Activated CD8-positive, alpha-beta memory T cell treated with anti-CD3 and anti-CD28 coated beads for 24 hours (primary cell): ENCODE results near the gene PTPRN2.

Source experiments
- DNase-seq: peaks from one replicate; pipeline ENCODE4 v3.0.0-alpha.2; 2020

Gene PTPRN2

DNA sequence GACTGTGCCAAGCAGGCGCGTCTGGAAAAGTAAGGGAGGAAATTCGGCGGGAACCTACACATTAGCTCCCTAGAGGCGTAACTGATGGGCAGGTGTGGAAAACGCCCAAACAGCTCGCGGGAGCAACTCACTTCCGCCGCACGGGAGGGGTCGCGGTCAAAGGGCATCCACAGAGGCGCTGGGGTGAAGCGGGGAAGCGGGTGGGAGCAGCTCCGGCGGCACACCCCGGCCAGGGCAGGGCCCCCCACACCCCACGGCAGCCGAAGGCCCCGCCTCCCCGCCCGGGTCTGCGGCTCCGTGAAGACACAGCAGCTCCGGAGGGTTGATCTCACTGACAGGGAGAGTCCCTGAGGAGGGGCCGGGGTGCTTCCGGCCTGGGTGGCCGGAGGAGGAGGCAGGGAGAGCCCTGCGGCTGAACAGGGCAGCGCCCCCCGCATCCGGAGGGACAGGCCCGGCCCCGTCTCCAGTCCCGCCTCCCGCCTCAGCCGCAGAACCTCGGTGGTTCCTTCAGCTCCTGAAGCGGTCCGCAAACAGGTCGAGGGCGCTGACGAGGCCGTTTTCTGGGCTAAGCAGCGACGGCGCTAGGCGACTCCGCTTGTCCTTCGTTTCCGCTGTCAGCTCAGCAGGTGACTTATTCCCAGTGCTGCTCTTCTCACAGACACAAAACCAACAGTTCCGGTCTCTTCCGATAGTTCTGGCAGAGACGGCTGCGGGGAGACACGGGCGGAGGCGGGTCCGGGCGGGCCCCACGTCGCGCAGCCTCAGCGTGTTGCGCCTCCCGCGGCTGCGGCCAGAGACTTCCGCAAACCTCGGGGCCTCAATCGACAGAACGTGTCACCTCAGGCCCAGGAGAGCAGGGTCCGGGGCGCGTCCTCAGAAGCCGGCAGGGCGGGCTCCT, 974.7 kb downstream of the PTPRN2 start:
- peak; percentile 86 for DNase-seq

DNA sequence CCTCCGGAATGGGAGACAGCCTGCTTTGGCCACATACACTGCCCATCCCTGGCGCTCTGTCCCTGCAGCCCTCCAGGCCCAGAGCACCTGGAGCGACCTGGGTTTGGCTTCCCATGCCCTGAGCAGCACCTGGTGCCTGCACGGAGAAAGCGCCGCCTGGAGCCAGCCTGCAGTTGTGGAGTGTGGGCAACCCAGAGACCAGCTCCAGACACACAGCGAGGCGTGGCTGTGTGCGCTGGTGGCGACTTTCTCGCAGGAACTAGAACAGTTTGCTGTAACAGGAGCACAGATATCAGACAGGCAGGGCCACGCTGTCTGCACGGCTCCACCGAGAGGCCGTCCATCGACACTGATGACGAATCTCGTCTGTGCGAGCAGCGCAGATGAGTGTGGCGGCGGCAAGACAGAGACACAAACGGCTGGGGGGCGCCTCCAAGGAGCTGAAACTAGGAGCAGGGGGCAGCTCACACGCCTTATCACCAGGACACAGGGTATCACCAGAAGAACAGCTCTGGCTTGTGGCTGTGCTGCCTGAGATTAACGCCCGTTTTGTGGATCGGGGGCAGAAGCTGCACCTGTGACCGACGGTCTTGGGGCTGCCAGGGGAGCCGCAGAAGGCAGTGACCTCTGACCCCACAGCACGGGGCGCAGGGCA, 975.5 kb downstream of the PTPRN2 start:
- DNase-seq = no peak

DNA sequence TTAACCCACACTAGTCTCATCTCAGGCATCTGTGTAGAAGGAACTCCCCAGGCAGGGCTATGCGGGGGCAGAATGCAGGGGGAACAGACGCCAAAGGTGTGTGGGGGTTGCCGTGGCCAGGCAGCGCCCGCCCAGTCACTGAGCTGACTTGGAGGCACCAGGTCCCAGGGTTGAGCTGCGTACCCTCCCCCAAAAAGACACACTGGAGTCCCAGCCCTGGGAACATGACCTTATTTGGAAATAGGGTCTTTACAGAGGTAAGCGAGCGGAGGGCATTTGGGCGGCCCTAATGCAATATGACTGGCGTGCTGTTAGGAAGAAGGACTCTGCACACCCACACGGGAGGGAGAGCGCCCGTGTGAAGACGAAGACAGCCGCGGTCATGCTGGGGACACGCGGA, 976.3 kb downstream of the PTPRN2 start:
- DNase-seq = no peak

DNA sequence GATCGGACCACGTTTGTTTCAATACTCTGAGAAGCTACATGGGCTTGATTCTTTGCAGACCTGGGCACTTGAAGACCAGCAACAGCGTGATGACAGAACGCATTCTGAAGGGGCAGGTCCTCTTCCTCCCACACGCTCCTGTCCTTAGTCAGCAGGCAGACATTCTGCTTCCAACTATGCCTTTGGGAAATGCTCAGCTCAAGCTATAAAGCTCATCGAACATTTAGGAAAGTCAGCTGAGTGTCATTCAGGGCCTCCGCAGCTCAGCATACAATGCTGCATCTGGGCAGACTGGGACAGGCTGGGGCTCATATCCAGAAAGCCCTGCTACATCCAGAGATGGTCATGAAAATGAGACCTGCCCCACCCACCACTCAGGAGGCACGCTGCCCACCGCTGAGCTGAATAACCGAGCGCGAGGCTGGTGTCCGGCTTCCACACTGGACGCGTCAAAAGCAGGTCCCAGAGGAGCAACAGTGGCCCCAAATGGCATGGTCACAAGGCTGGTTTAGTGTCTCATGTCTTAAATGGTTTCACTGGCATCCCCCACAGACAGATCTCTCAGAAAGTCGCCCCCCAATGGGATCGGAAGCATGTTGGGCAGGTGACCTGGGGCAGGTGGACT, 976.8 kb downstream of the PTPRN2 start:
- DNase-seq = no peak

DNA sequence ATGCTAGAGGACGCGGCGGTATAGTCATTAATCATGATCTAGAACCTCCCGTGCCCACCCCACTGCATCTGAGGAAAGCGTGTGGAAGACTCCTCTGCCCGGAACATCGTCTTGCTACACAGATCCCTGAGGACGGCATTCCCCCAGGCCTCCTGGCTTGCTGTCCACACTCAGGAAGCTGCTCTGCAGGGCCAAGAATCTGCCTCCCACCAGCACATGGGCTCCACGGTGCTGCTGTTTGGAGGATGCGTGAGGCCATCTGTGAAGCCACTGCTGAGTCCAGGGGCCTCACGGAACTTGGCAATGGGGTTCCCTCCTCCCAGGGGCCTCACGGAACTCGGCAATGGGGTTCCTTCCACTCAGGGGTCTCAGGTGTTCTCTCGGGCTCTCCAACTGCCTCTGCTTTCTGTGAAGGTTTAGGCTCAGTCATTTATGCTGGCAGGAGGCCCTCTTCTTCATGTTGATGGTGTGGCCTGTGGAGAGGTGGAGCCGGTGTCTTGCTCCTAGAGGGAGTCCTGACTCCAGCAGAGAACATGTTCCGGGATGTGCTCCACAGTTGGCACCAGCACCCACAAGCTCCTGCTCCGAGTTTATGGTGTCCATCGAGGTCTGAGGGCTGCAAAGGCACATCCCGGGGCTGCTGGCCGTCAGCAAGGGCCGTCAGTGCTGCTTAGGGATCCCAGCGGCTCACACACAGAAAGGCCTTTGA, 977.5 kb downstream of the PTPRN2 start:
- no peak for DNase-seq

DNA sequence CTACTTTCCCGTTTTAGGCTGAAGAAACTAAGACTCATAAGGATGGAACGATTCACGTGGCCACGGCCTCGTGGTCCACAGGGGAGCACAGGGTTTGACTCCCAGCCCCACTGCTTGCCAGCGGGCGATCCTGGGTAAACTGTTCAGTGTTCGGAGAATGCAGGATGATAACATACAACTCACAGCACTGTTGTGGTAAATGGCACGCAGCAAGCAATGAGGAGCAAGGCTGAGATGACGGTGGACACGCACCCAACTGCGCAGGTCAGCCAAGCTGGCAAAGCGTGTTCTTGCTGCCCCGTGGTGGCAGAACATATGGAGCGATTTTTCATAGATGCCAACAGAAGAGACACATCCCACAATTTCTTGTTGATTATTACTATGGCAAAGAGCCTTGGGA, 978.1 kb downstream of the PTPRN2 start:
- no peak for DNase-seq

DNA sequence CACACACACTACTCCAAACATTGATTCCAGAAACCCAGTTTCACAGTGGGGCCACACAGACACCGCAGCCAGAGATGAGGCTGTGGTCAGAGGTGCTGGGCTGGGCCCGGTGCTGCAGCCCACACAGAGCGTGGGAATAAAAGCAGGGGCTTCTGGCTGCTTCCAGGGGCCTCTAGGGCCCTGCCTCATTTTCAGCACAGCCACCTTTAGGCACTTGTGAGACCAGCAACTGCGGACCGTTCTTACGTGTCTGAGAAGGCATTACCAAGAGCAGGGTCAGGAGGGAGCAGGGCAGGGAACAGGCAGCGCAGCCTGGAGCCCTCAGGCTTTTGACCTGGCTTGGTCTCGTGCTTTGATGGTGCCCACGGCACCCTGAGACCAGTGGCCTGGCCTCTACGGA, 980.4 kb downstream of the PTPRN2 start:
- DNase-seq = no peak

DNA sequence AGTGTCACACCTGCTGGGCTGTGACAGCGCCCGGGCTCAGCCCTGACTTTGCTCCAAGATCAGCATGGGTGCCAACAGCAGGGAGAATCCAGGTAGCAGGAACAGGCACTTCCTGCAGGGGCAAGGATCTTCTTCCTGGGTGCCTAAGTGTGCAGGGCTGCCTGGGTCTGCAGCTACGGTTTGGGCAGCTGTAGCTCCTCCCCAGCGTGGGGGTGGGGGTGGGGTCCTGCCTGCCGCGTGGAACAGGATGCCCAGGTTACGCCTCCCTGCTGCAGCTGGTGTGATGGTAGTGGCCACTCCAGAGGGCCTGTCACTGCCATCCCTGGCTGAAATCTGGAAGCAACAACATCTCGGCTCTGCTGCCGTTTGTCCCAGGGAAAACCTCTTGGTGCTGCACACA, 981.5 kb downstream of the PTPRN2 start:
- no peak for DNase-seq

DNA sequence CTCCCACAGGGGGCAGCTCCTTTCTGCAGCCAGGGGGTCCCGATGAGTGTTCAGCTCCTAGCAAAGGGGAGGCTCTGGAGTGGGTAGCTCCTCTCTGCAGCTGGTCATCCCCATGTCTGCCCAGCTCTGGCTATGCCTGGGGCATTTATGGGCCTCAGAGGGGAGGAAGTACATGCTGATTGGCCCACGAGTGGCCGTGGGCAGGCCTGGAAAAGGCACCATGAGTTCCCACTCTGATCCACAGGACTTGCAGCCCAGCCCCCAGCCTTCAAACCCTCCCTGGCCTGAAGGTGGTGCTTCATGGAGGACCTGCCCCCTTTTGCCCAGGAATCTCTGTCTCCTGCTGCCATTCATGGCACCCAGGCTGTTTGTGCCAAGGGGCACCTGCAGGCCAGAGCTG, 982.0 kb downstream of the PTPRN2 start:
- no peak for DNase-seq

DNA sequence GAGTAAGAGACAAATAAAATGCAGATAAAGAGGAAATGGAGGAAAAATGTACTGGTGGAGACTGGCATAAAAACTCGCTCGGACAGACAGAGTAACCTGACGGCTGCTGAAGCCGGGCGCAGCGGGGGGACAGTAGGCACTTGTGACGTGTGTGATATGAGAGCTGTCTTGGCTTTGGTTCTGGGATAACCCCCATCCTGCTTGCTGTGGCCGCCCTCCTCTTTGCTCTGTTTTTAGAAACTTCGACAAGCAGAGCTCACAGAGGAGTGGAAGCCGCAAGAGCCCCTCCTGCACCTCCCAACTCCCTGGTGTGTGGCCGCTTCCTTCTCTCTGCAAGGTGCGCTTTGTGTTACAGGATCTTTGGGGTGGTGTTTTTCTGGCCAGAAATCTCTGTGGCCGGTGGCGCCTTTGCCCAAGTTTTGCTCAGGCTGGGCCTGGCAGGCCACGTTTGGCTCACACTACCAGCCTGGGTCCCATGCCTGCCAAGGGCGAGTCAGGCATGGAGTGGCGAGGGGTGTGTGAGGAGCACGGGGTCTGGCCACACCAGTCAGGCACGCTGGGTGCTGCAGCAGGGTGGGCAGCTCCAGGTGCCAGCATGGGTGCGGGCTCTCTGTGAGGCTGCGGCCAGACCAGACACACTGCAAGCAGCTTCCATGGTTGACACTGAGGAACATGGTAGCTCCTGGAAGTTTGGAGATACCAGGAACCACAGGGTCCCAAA, 982.8 kb downstream of the PTPRN2 start:
- DNase-seq = no peak

DNA sequence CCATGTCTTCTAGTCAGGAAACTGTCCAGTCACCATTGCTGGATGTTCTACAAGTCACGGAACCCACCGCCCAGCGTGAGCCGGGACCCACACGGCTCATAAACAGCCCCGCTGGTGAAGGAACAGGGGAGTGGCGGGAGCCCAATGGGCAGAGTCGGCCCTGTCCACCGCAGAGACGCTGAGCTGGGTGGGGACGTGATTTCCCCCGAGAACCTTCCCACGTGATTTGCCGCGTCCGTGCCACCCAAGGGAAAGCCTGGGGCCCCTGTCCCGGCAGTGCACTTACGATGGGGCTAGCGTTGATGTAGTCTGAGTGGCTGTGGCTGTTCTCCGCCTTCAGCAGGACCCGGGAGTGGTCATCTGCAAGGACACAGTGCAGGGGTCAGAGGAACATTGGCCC, 983.9 kb downstream of the PTPRN2 start:
- DNase-seq = no peak

DNA sequence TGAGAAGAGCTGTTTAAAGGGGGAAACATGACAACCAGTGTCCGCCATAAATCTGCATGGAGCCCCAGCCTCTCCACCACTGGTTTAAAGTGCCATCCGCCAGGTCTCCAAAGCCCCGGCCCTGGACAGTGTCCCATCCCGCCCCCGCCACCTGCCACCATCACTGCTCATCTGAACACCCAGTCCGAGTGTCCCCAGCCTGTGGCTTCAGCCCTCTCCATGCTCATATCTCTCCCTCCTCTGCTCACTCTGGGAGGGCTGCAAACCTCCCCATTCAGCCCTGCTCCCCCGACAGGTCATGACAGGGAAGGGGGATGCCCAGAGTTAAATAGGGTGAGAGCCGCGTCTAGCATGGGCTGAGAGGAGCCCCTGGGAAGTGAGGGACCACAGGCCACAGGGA, 984.6 kb downstream of the PTPRN2 start:
- no peak for DNase-seq

DNA sequence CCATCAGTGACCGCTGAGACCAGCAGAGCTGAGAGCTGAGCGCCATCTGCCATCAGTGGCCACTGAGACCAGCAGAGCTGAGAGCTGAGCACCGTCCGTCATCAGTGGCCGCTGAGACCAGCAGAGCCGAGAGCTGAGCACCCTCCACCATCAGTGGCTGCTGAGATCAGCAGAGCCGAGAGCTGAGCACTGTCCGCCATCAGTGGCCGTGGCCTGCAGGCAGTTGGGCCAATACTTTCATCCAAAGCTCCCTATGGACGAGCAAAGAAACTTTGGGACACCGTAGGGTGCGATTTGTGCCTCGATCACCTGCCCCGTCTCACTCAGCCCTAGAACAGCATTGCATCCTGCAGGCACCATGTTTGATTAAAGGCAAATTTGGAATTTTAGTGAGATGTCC, 985.0 kb downstream of the PTPRN2 start:
- no peak for DNase-seq

DNA sequence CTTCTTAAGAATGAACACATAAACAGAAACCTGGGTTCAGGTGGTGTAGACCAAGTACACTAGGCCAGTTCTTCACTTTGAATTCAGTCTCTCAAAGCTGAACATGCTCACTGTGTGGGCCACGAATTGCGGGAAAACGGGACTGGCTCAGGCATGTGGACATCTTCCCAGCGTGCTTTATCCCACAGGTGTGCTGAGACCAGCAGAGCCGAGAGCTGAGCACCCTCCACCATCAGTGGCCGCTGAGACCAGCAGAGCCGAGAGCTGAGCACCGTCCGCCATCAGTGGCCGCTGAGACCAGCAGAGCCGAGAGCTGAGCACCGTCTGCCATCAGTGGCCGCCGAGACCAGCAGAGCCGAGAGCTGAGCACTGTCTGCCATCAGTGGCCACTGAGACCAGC, 985.5 kb downstream of the PTPRN2 start:
- DNase-seq = no peak

DNA sequence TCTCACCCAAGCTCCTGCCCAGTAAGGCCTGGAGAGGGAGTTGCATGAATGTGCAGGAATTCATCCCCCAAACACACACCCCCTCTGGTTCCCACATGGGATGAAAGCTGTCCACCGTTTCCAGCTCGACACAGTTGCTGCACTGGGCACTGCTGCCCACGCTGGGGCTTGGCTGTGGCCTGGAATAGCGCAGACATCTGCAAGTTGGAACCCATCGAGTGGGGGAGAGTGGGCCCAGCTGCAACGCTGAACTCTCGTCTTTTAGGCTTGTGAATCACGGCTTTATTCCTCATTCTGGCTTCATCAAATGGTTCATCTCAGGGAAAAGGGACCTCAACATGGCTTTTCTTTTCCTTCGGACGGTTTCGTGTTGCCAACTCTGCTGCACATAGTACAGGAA, 986.1 kb downstream of the PTPRN2 start:
- no peak for DNase-seq

DNA sequence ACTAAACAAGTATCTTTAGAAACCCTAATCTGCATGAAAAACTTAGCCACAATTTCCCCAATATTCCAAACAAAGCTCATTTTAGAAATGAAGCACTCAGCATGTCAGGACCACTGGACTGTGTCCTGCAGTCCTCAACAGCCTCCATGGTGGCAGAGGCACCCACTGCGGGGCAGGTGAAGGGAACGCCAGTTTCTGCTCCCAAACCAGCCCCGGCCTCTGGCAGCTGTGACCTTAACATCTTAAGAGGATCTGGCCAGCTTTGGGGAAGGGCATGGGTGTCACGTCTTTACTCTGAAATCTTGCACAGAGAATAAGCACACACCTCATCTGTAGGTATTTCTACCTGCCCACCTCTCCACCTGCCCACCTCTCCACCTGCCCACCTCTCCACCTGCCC, 988.1 kb downstream of the PTPRN2 start:
- DNase-seq = no peak

DNA sequence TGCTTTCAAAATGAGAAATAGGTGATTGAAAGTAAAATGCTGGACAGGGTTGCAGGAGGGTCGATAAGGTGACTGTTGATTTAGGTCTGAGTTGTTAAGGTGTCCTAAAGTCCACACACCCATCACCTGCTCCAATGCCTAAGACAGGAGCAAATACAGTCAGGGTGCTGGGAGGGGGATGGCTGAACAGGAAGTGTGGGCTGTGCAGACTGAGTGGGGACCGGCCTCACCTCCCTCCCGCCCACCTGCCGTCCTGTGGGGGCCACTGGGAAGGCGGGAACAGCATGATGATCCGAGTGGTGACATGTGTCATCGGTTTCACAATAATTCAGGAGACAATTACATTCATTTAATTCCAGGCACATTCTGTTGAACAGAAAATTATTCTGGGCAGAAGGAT, 990.1 kb downstream of the PTPRN2 start:
- no peak for DNase-seq

DNA sequence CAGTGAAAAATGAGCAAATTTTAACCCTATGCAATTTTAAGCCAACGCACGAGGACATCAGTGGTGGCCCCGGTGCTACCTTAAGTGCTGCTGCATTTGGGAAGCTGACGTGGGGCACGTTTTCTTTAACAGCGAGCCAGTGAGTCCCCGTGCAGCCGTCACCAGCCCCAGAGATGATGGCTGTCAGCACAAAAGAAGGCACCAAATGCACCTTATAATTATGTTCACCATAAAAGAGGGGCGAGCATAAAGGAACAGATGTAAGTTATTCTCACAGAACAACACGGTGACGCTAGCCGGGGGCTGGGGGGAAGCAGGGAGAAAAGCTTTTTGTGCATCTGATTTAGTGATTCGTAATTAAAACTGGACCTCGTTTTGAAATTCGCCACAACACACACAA, 990.7 kb downstream of the PTPRN2 start:
- no peak for DNase-seq

DNA sequence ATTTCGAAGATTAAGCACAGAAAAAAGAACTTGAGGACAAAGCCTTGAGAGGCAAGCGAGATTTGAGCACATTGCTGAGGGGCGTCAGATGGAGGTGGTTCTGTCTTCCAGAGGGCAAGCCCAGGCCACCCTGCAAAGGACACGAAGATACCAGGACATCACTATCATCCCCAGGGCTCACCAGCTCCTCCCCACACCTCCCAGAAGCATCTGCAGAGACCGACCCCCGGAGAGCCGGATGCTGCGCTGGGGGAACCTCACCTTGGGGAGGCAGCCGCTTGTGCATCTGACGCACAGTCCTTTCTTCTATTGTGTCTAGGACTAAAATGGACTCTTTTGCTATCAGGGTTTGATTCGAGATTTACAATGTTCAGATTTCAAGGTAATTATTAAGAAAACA, 991.2 kb downstream of the PTPRN2 start:
- no peak for DNase-seq

DNA sequence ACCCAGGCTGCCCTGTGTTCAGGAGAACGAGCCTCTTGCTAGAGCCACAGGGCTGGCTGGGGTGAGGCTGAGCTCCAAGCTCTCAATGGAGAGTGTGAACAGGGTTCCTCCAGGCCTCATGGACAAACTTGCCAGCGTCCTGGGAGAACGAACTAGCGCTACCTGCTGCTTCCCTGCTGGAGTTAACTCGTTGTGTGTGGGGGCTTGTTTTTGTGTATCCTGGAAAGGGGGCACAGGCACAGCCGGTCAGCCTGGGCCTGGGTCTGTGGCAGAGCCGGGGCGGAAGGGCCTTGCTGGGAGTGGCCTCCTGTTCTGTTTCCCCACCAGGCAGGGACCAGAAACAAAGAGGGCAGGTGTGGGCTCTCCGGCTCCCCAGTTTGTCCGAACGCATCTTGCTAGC, 991.6 kb downstream of the PTPRN2 start:
- DNase-seq = no peak

DNA sequence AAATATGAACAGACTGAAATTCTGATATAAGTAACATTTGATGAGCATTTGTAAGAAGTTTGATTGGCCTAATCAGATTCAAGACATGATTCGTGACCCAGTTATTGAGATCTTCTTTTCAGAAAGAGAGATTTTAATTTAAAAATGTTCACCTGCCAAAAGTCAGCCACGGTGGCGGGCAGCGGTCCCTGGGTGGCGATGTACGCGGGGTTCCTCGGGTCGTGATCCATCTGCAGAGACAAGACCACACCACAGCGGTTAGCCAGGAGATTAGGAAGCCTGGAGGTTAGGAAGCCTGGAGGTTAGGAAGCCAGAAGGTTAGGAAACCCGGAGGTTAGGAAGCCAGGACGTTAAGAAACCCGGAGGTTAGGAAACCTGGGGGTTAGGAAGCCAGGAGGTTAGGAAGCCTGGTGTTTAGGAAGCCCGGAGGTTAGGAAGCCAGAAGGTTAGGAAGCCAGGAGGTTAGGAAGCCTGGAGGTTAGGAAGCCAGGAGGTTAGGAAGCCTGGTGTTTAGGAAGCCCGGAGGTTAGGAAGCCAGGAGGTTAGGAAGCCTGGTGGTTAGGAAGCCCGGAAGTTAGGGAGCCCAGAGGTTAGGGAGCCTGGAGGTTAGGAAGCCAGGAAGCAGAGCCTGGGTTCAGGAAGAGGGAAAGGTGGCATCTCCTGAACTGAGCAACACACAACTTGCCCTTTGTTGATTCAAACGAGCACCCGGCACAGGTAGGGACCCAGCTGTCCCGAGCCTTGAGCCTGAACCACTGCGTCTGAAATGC, 992.4 kb downstream of the PTPRN2 start:
- DNase-seq = no peak

DNA sequence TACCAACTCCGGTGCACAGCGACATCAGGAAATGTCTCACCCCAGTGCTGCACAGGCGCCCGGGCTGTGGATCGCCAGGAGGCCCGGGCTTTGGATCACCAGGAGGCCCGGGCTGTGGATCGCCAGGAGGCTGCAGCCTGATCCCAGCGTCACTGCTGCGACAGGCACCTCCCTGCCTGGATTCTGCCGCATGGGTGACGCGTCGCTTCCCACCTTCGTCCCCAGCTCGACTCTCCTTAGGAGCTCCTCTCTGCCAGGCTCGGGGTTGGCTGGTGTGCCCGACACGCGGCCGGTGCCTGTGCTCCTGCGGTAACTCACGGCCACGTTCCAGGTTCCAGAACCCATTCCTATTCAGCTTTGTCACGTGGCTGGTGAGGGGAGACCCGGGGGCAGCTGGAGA, 993.3 kb downstream of the PTPRN2 start:
- no peak for DNase-seq
